Activated naive CD8-positive, alpha-beta T cell treated with anti-CD3 and anti-CD28 coated beads, Interleukin-2, amount 50 U/mL, for 16 hours (primary cell): ENCODE results near the gene GSTA1.
"Not testable (repeated sequence)": the region's sequence is repeated elsewhere in the genome, so short reads cannot be mapped to it uniquely, and the experiment has no call there.

Source experiments
- DNase-seq: peaks from one replicate; pipeline ENCODE4 v3.0.0-alpha.2; 2020; ENCODE audit warnings: low read depth, low spot score

Gene GSTA1

DNA sequence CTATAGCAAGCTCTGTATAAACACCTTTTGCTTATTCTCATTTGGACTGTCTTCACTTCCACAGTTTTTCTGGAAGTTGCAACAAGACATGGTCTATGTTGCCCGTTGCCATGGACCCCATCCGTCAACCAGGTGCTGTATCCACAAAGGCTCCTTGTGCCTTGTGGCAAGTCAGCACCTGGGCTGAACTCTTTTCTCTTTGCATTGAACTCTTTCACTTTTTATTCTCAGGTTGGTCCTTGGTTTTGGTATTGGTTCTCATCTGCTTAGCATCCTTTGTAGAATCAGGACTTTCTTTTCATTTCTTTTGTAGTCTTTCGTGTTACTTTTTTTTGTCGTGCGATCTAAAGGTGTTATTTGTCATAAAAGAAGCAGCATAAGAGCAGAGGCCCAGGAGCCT lies 5.0 kb upstream of the GSTA1 start:
- no peak for DNase-seq

DNA sequence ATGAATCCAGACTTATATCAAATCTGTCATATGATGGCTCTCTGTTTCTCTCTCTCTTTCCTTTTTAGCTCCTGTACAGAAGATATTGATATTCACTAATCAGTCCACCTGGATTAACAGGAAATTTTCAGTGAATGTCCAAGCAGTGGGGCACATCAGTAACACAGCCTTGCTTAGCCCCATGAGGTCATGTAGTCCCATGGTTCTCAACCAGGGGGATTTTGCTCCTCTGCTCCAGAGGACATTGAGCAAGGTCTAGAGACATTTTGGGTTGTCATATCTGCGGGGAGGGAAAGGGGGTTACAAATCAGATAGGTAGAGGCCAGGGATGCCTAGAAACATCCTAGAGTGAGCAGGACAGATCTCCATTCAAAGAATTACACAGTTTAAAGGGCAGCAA lies 810 bp downstream of the GSTA1 start:
- no peak for DNase-seq

DNA sequence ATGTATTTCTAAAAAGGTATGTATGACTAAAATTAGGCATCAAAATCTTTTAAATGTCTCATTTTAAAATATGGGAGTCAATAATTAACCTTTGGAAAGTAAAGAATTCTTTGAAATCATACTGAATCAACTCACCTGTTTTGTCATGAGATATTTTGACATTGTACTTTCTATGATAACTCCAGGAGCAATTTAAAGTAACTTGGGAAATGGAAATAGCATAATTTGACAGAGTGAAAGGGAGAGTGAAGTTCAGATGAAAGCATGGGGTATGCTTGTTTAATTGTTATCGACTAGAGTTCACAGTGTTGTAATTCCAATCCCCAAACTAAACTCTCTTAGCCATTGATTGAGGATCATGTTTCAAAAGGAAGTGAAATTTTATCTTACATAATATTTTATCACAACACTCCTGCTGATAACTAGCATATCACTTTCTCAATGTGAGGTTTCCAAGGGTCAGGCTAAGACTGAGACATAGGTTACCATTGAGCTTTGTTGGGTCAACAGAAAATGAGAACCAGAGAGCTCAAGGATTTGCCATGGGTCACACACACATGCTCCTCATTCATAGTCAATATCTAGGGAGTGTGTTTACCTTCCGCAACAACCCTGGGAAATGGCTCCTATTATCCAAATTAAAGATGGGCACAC lies 2.3 kb downstream of the GSTA1 start:
- DNase-seq: no peak

DNA sequence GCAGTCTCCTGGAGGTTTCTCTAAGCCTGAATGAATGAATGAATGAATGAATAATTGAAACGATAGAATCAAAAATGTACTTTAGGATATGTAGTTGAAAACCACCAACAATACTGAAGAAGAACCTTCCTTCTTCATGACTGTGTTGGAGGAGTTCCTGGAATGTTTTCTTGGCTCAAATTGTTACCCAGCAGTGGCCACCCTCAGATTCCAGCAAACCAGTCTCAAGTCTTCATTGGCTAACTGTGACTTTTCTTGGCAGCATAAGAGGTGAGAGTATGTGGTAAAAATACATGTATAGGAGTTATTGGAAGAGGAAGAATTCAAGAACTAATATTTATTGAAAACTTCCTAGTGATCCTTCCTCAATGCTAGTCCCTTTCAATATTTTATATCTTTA lies 4.3 kb downstream of the GSTA1 start:
- not testable (repeated sequence) for DNase-seq

DNA sequence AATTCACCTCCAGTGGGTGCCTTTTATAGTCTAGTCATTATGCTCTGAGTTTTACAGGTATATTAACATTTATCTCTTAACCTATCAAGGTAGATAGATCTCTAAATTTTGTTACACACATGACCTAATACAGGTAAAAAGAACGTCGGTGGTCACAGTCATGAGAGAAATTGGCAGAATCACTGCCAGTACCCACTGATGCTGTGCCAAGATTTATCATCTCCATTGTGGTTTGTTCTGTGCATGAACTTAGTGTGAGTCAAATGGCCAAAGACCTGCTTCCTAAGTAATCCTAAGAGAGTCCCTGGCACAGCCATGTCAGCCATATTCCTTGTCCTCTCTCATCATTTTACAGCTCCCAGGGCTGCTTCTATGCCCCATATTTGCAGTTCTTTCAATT lies 9.2 kb downstream of the GSTA1 start:
- not testable (repeated sequence) for DNase-seq

DNA sequence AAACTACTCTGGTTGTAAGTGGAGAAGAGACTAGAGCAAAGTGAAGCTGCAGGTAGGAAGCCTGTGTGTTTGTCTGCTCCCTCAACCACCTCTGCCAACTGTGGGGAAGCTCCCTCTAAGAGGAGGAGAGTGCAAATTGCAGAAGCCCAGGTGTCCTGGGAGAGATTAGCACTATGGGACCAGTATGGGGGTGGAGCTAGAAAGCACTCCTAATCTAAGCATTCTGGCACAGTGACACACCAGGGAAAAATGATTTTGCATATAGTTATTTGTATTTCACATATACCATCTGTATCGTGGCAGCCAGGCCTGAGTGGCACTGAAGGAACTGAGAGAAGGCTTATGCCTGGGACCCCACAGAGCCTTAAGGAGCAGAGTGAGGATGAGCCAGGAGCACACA lies 12.8 kb downstream of the GSTA1 start:
- no peak for DNase-seq

DNA sequence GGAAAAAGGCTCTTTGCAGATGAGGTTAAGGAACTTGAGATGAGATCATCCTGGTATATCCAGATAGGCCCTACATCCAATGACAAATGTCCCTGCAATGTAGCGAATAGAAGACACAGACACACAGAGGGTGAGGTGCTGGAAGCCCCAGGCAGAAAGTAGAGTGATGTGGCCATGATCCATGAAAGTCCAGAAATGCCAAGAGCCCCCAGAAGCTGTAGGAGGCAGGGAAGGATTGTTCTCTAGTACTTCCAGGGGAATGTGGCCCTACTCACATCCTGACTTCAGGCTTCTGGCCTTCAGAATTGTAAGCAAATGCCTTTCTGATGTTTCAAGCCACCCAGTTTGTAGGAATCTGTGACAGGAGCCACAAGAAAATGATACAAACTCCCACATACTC lies 14.0 kb downstream of the GSTA1 start:
- not testable (repeated sequence) for DNase-seq

DNA sequence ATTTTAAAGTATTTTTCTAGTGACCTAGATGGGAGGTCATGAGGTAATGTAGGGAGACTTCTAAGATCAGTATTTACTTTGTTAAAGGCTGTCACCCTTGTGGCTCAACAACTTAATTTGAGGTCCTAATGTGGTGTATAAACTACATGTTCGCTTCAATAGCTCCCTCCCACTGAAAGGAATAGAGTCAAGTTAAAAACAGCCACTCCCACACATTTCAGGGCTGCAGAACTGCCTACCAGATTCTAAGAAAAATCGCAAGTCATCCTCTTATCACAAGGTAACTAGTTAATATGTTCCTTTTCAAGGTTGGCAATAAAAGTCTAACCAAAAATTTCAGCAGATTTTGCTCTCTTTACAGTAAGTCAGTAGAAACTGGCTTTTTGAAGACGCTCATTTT lies 15.1 kb downstream of the GSTA1 start:
- no peak for DNase-seq

DNA sequence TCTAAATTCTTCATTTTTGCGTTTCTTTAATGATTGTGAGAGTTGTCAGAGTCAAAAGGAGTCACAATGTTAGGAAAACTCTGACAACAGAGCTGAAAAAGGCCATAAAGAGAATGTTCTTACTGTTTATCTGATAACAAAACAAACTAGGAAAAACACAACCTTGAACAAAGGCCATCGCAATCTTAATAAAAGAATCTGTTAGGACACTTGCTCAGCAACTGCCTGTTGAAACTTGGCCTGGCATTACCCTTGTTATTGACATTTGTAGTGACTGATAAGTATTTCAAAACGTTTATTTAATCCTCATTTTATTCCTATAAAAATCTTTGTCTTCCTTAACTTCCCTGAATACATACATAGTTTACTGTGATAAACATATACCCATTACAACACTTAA lies 15.7 kb downstream of the GSTA1 start:
- DNase-seq: no peak

DNA sequence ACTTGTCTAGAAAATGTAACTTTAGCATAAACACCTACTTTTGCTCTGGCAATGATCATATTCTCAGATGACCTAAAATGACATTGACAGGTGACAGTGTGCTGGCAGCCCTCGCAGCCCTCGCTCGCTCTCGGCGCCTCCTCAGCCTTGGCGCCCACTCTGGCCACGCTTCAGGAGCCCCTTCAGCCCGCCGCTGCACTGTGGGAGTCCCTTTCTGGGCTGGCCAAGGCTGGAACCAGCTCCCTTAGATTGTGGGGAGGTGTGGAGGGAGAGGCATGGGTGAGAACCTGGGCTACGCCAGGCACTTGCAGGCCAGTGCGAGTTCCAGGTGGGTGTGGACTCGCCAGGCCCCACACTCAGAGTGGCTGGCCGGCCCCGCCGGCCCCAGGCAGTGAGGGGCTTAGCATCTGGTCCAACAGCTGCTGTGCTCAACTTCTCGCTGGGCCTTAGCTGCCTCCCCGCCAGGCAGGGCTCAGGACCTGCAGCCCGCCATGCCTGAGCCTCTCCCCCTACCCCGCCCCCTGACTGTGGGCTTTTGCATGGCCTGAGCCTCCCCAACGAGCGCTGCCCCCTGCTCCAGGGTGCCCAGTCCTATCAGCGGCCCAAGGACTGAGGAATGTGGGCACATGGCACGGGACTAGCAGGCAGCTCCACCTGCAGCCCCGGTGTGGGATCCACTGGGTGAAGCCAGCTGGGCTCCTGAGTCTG lies 17.2 kb downstream of the GSTA1 start:
- no peak for DNase-seq

DNA sequence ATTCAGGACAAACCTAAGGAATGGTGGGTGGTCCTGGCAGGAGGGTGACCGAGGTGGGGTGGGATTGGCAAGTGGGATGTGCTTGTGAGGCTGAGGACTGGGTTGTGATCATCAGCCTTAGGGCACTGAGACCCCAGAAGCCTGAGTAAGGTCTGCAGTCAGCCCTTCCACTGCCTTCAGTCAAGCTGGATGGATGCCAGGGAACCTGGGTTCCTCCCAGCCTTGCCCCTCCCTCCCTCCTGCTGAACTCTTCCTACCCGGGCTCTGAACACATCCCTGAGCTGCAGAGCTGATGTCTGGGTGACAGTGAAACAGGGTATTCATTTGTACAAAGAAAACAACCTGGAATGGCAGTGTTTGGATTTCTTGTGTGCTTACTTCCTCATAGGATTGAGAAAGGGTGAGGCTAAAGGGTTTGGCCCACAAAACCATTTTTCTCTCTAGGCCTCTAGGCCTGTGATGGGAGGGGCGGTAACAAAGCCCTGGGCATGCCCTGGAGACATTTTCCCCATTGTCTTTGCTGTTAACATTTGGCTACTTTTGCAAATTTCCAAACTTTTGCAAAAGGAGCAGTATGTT lies 20.8 kb downstream of the GSTA1 start:
- not testable (repeated sequence) for DNase-seq

DNA sequence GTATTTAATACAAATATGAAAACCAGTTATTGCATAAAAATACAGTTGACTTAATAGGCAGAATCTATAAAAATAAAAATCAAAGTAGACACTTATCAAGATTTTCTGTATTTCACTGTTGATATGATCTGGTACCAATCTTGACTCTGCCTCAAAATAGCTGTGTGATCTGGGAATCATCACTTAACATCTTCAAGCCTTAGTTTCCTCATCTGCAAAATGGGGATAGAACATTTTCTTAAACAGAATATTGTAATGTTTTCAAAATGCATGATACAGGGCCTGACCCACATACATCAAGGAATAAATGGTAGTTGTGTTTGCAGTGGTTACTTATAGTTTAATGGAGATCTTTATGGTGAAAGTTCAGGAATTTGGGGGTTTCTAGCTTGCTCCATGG lies 21.4 kb downstream of the GSTA1 start:
- not testable (repeated sequence) for DNase-seq

DNA sequence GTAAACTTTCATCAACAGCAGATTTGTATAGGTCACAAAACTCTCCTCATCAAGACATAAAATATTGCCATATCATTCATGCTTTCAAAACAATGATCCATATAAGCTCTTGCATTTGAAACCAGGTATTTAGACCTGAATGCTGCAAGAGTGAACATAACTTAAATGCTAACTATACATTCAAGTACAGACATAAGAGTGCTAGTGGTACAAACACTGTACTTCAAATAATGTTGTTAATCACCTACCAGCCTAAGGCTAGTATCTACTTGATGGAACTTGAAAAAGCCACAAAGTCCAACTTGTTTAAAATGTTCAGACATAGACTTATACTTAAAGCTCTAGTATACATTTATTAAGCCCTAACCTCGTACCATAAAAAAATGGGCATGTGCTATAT lies 24.4 kb downstream of the GSTA1 start:
- DNase-seq: no peak

DNA sequence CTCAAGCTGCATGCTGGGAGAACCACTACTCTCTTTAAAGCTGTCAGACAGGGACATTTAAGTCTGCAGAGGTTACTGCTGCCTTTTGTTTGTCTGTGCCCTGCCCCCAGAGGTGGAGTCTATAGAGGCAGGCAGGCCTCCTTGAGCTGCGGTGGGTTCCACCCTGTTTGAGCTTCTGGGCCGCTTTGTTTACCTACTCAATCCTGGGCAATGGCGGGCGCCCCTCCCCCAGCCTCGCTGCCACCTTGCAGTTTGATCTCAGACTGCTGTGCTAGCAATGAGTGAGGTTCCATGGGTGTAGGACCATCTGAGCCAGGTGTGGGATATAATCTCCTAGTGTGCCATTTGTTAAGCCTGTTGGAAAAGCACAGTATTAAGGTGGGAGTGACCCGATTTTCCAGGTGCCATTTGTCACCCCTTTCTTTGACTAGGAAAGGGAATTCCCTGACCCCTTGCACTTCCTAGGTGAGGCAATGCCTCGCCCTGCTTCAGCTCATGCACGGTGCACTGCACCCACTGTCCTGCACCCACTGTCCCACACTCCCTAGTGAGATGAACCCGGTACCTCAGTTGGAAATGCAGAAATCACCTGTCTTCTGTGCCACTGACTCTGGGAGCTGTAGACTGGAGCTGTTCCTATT lies 26.8 kb downstream of the GSTA1 start:
- not testable (repeated sequence) for DNase-seq

DNA sequence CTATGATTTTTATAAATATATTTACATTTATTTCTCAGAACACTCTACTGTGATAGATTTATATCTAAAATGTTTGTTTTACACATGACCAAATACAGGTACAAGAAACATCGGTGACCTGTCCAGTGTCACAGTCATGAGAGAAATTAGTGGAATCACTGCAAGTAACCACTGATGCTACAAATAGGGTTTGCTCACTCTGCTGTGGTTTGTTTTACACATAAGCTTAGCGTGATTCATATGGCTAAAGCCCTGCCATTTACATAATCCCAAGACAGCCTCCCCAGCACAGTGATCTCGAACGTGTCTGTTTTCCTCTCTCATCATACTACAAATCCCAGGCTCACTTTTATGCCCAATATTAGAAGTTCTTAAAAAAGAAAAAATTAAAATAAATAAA lies 34.2 kb downstream of the GSTA1 start:
- not testable (repeated sequence) for DNase-seq

DNA sequence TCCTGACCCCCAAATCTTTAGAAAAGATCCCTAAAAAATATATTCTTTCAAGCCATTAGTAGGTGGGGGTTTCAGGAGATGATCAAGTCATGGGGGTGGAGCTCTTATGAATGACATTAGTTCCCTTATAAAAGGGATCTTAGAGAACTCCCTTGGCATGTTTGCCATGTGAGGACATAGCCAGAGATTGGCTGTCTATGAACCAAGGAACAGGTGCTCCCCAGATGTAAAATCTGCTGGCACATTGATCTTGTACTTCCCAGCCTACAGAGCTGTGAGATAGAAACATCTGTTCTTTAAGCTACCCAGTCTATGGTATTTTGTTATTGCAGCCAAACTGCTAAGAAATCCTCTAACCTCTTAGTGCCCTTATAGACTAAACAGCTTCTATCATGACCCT lies 36.0 kb downstream of the GSTA1 start:
- not testable (repeated sequence) for DNase-seq

DNA sequence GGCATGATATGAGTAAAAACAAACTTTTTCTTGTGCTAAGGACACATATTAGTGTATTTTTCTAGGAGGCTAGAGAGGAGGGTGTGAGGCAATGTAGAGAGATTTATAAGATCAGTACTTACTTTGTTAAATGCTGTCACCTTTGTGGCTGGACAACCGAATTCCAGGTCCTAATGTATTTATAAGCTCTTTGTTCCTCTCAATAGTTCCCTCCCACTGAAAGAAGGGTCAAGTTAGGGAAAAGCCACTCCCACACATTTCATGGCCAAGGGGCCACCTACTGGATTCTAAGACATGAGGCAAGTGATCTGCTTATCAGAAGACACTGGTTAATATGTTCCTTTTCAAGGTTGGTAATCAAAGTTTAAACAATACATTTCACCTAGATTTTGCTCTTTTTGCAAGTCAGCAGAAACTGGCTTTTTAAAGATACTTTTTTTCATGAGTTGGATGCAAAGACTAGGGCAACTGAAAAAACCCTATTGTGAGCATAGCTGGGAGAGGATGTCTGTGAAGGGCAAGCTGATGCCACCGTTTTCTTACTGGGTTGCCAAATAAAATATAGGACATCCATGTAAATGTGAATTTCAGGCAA lies 40.2 kb downstream of the GSTA1 start, which contains the start of gene GSTA2:
Gene GSTA2 (minus strand): TSS at position 154 of the 595 bp plus-strand sequence. CDS start 5,528 bp downstream, outside the sequence.
- not testable (repeated sequence) for DNase-seq

DNA sequence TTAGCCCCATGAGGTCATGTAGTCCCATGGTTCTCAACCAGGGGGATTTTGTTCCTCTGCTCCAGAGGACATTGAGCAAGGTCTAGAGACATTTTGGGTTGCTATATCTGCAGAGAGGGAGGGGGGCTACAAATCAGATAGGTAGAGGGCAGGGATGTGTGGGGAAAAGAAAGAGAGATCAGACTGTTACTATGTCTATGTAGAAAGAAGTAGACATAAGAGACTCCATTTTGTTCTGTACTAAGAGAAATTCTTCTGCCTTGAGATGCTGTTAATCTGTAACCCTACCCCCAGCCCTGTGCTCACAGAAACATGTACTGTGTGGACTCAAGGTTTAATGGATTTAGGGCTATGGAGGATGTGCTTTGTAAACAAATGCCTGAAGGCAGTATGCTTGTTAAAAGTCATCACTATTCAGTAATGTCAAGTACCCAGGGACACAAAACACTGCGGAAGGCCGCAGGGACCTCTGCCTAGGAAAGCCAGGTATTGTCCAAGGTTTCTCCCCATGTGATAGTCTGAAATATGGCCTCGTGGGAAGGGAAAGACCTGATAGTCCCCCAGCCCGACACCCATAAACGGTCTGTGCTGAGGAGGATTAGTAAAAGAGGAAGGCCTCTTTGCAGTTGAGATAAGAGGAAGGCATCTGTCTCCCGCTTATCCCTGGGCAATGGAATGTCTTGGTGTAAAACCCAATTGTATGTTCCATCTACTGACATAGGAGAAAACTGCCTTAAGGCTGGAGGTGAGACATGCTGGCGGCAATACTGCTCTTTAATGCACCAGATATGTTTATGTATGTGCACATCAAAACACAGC lies 41.7 kb downstream of the GSTA1 start:
- not testable (repeated sequence) for DNase-seq

DNA sequence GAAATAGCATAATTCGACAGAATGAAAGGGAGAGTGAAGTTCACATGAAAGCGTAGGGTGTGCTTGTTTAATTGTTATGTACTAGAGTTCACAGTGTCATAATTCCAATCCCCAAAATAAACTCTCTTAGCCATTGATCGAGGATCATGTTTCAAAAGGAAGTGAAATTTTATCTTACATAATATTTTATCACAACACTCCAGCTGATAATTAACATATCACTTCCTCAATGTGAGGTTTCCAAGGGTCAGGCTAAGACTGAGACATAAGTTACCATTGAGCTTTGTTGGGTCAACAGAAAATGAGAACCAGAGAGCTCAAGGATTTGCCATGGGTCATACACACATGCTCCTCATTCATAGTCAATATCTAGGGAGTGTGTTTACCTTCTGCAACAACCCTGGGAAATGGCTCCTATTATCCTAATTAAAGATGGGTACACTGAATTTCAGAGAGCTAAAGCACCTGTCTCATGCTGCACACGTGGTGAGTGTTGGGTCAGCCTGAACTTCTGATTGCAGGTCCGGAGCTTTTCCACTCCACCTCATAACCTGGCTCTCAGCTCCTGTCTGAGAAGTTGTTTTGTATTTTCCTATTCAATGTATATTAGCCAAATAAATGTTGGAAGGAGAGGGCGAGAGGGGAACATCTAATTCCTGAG lies 43.4 kb downstream of the GSTA1 start:
- no peak for DNase-seq

DNA sequence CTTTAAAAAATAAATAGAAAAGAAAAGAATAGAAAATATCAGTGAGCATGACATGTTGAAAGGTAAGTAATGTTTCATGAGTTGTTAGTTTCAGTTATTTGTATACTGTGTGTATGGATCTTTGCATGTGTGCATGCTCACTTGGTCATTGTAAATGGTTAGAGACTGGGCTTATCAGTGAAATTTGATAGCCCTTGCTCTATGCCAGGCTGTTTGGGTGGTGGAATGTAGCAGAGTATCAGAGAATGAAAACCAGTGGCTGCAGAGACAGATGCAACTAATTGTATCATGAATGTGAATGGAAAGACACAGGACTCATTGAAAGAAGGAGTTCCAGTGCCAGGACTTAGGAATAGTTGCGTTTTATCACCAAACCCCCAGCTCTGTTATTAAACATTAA lies 44.5 kb downstream of the GSTA1 start:
- no peak for DNase-seq
